ENCODE measurements around the gene TUBAL3.
A peak's percentile ranks its signal among the peaks of the same experiment; 100 is the strongest.
"Not testable (repeated sequence)": the region's sequence is repeated elsewhere in the genome, so short reads cannot be mapped to it uniquely, and the experiment has no call there.

The TUBAL3 gene

GRCh38 chr10:5390607-5391205 is 13.9 kb downstream of the TUBAL3 start:
- no peak for TF ChIP-seq CTCF (IDR thresholded peaks at IDR 0.05; ENCODE audit: low read depth, low read length)
- no peak for DNase-seq (ENCODE audit: low read depth in 2 of 2)
- H3K4me3 ChIP-seq (replicated peaks in 1 of 2; ENCODE audit: low read depth in 2 of 2, low read length in 2 of 2): no peak overlapping the region

GRCh38 chr10:5387169-5387568 is 17.5 kb downstream of the TUBAL3 start:
- DNase-seq (ENCODE audit: low read depth in 2 of 2): peak in 1 of 2 donors; percentile 9
- TF ChIP-seq CTCF (IDR thresholded peaks at IDR 0.05; ENCODE audit: low read depth, low read length): no peak
- no peak overlapping the region for H3K4me3 ChIP-seq (replicated peaks in 1 of 2; ENCODE audit: low read depth in 2 of 2, low read length in 2 of 2)

- TF ChIP-seq CTCF (IDR thresholded peaks at IDR 0.05; ENCODE audit: low read depth, low read length): no peak
- H3K4me3 ChIP-seq (replicated peaks in 1 of 2; ENCODE audit: low read depth in 2 of 2, low read length in 2 of 2): no peak overlapping the region
- no peak for DNase-seq (ENCODE audit: low read depth in 2 of 2)
Observed at GRCh38 chr10:5385224-5385623, 19.4 kb downstream of the TUBAL3 start.

- DNase-seq (ENCODE audit: low read depth in 2 of 2): no peak
- TF ChIP-seq CTCF (IDR thresholded peaks at IDR 0.05; ENCODE audit: low read depth, low read length): no peak
- no peak overlapping the region for H3K4me3 ChIP-seq (replicated peaks in 1 of 2; ENCODE audit: low read depth in 2 of 2, low read length in 2 of 2)
Observed at GRCh38 chr10:5381187-5381586, 23.4 kb downstream of the TUBAL3 start.

- H3K4me3 ChIP-seq (replicated peaks in 1 of 2; ENCODE audit: low read depth in 2 of 2, low read length in 2 of 2); DNase-seq (ENCODE audit: low read depth in 2 of 2): not testable (repeated sequence)
Observed at GRCh38 chr10:5380395-5380794, 24.2 kb downstream of the TUBAL3 start.

GRCh38 chr10:5379202-5379601 is 25.4 kb downstream of the TUBAL3 start:
- DNase-seq (ENCODE audit: low read depth in 2 of 2); H3K4me3 ChIP-seq (replicated peaks in 1 of 2; ENCODE audit: low read depth in 2 of 2, low read length in 2 of 2): not testable (repeated sequence)

GRCh38 chr10:5376450-5376849 is 28.2 kb downstream of the TUBAL3 start:
- no peak overlapping the region for H3K4me3 ChIP-seq (replicated peaks in 1 of 2; ENCODE audit: low read depth in 2 of 2, low read length in 2 of 2)
- TF ChIP-seq CTCF (IDR thresholded peaks at IDR 0.05; ENCODE audit: low read depth, low read length): no peak
- DNase-seq (ENCODE audit: low read depth in 2 of 2): no peak

- no peak overlapping the region for H3K4me3 ChIP-seq (replicated peaks in 1 of 2; ENCODE audit: low read depth in 2 of 2, low read length in 2 of 2)
- no peak for DNase-seq (ENCODE audit: low read depth in 2 of 2)
- TF ChIP-seq CTCF (IDR thresholded peaks at IDR 0.05; ENCODE audit: low read depth, low read length): no peak
Observed at GRCh38 chr10:5373891-5374611, 30.6 kb downstream of the TUBAL3 start.
